Measurements from ENCODE around the gene SLC27A6. TPM values are rescaled to one million over a fixed set of nuclear protein-coding genes. Genes with fewer than 3 reads are reported as not detected.
A peak's percentile ranks its signal among the peaks of the same experiment; 100 is the strongest.

The SLC27A6 gene
- total and polyA plus RNA-seq, 2 experiments from 2014 or later, result 3.5 to 5.8 TPM

GRCh38 chr5:129049126-129049799 lies 84.0 kb downstream of the SLC27A6 start:
- H3K79me2 ChIP-seq, result no peaks in the 10 kb centered on the region
- H3K4me2 ChIP-seq, result no peak overlapping the region
- H3K36me3 ChIP-seq (replicated peaks; ENCODE audit: insufficient read depth, low read depth), result no peaks in the 10 kb centered on the region
- H3K4me1 ChIP-seq (ENCODE audit: insufficient read depth), result no peaks in the 10 kb centered on the region
- H3K9me3 ChIP-seq (ENCODE audit: low read depth), result peaks cover 3% of the 10 kb centered on the region
- no peaks in the 10 kb centered on the region for H3K9me2 ChIP-seq (replicated peaks; ENCODE audit: insufficient read depth)
- H3K27ac ChIP-seq, result no peak overlapping the region
- TF ChIP-seq CTCF (IDR thresholded peaks at IDR 0.05; ENCODE audit: poor library complexity) (no peak), EZH2phosphoT487 (IDR thresholded peaks at IDR 0.05; ENCODE audit: low read depth, severe bottlenecking, unreplicated experiment) (no peak), EZH2 (IDR thresholded peaks at IDR 0.05; ENCODE audit: borderline replicate concordance) (no peak)
- WGBS (ENCODE audit: low lambda C conversion rate, missing lambda C conversion rate), result 53% methylated on average over 2 of the region's 2 CpGs
- H3K27me3 ChIP-seq, result no peaks in the 10 kb centered on the region
- DNase-seq (ENCODE audit: low spot score), result no peak
- H3K4me3 ChIP-seq, result no peak overlapping the region
- no peak overlapping the region for H2AFZ ChIP-seq
- H4K20me1 ChIP-seq (ENCODE audit: insufficient read depth, poor library complexity, severe bottlenecking), result no peaks in the 10 kb centered on the region

- 67% methylated on average over 4 of the region's 4 CpGs for WGBS (ENCODE audit: low lambda C conversion rate, missing lambda C conversion rate)
- Histone ChIP-seq H3K4me3 (no peak overlapping the region), H4K20me1 (ENCODE audit: insufficient read depth, poor library complexity, severe bottlenecking) (no peaks in the 10 kb centered on the region), H3K4me1 (ENCODE audit: insufficient read depth) (no peaks in the 10 kb centered on the region), H3K27ac (no peak overlapping the region), H3K36me3 (replicated peaks; ENCODE audit: insufficient read depth, low read depth) (no peaks in the 10 kb centered on the region), H2AFZ (no peak overlapping the region), H3K79me2 (no peaks in the 10 kb centered on the region), H3K4me2 (no peak overlapping the region), H3K9me2 (replicated peaks; ENCODE audit: insufficient read depth) (no peaks in the 10 kb centered on the region), H3K27me3 (no peaks in the 10 kb centered on the region), H3K9me3 (ENCODE audit: low read depth) (no peaks in the 10 kb centered on the region)
- DNase-seq (ENCODE audit: low spot score), result no peak
- TF ChIP-seq EZH2phosphoT487 (IDR thresholded peaks at IDR 0.05; ENCODE audit: low read depth, severe bottlenecking, unreplicated experiment) (no peak), EZH2 (IDR thresholded peaks at IDR 0.05; ENCODE audit: borderline replicate concordance) (no peak), CTCF (IDR thresholded peaks at IDR 0.05; ENCODE audit: poor library complexity) (no peak)
Observed at GRCh38 chr5:129051283-129051682, 86.0 kb downstream of the SLC27A6 start.

- H3K27me3 ChIP-seq, result no peaks in the 10 kb centered on the region
- TF ChIP-seq CTCF (IDR thresholded peaks at IDR 0.05; ENCODE audit: poor library complexity), result peak; percentile 34
- TF ChIP-seq EZH2 (IDR thresholded peaks at IDR 0.05; ENCODE audit: borderline replicate concordance), result no peak
- no peak for TF ChIP-seq EZH2phosphoT487 (IDR thresholded peaks at IDR 0.05; ENCODE audit: low read depth, severe bottlenecking, unreplicated experiment)
- no peak for DNase-seq (ENCODE audit: low spot score)
- no peak overlapping the region for H3K27ac ChIP-seq
- H4K20me1 ChIP-seq (ENCODE audit: insufficient read depth, poor library complexity, severe bottlenecking), result no peaks in the 10 kb centered on the region
- H3K9me3 ChIP-seq (ENCODE audit: low read depth), result peaks cover 8% of the 10 kb centered on the region
- H3K79me2 ChIP-seq, result no peaks in the 10 kb centered on the region
- H3K4me1 ChIP-seq (ENCODE audit: insufficient read depth), result no peaks in the 10 kb centered on the region
- no peaks in the 10 kb centered on the region for H3K36me3 ChIP-seq (replicated peaks; ENCODE audit: insufficient read depth, low read depth)
- H2AFZ ChIP-seq, result no peak overlapping the region
- no peak overlapping the region for H3K4me3 ChIP-seq
- H3K4me2 ChIP-seq, result no peak overlapping the region
- no peaks in the 10 kb centered on the region for H3K9me2 ChIP-seq (replicated peaks; ENCODE audit: insufficient read depth)
Observed at GRCh38 chr5:129053438-129053837, 88.2 kb downstream of the SLC27A6 start.
